Activated T-cell treated with anti-CD3 and anti-CD28 coated beads for 48 hours (primary cell): ENCODE measurements around the gene ASIP.
"Not testable (repeated sequence)": the region's sequence is repeated elsewhere in the genome, so short reads cannot be mapped to it uniquely, and the experiment has no call there.

Experiments used
- DNase-seq: peaks from one replicate; pipeline ENCODE4 v3.0.0-alpha.2; 2020; ENCODE audit warnings: low read depth

Gene ASIP, protein sequence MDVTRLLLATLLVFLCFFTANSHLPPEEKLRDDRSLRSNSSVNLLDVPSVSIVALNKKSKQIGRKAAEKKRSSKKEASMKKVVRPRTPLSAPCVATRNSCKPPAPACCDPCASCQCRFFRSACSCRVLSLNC

DNA sequence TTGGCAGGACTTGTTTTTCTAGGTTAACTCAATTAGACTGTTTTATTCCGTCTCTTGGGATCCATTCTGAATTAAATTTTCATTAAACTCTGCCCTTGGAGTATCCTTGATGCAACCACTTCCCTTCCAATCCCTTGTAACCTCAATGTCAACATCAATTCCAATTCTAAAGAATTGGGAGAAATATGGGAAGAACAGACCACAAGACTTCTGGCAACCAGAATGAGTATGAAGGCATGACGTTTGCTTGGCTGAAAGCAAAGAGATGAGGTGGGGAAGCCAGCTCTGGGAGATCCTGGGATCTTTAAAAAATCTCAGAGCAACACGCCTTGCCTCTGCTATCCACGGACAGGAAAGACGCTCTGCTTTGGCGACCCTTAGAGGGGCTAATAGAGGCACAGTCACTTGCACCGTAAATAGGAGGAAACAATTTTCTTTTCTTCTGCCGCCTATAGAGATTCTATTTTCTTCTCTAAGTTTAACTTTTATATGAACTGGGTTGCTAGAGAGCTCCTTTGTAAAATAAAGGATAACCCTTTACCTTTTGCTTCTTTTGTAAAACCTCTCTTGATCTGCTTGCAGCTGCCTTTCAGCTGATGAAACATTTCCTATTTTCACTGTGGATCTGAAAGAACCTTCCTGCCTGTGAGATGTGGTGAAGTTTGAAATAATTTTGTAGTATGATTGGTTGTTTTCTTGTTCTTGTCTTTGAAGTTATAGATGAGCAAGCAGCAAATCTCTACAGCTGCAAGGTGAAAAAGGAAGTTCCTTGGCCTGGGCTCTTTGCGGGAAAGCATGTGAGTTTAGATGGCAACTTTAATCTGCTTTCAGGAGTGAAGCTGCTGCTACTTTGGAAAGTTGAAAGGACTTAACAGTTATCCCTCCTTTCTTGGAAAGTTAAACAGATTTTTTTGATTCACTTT is at the start of gene ASIP:
TSS of gene ASIP (plus strand) at position 731 of the 923 bp plus-strand sequence. CDS start 18,952 bp downstream, outside the sequence.
- DNase-seq, result no peak

DNA sequence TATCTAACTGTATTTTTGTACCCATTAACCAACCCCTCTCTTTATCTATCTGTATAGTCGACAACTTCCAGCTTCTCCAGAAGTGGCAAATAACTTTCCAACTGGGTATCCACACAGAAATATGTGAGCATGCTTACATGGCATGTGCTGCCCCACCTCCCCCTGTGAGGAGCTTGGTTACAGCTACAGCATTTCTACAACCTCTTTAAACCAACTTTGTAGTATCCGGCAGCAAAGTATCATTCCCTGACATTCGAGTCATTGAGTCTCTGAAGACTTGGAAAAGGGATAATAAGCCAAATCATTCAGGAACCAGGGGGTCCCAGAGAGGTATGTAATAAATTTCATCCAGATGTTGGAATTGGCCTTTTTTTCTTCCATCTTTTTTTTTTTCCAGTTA is 48.2 kb upstream of the ASIP start:
- no peak for DNase-seq

DNA sequence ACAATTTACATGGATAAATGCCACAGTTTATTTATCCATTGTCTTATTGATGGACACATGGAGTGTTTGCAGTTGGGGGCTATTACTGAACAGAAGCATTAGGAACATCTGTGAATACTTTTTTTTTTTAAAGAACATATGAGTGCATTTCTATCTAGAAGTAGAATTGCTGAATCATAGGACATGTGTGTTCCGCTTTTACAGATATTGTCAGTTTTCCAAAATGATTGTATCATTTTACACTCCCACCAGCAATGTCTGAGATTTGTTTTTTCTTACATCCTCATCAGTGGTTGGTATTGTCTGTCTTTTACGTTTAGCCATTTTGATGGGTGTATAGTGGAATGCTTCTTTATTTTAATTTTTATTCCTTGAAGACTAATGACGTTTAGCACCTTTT is 42.0 kb upstream of the ASIP start:
- no peak for DNase-seq

DNA sequence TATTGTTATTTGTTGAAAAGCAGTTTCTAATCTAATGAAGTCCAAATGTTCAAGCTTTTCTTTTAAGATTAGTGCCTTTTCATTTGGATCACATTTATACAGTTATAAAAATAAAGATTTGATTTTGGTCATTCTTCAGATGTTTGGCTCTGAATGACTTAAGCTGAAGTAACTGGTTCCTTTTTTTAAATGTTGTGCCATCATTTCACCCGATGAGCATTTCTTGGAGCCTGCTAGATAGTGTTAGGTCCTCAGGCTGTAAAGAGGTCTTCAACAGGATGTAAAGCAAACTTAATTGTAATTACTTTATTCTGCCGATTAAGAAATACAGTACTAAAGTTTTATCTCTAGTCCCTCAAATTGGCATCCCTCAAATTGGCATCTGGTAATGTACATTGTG is 41.2 kb upstream of the ASIP start:
- DNase-seq, result no peak

DNA sequence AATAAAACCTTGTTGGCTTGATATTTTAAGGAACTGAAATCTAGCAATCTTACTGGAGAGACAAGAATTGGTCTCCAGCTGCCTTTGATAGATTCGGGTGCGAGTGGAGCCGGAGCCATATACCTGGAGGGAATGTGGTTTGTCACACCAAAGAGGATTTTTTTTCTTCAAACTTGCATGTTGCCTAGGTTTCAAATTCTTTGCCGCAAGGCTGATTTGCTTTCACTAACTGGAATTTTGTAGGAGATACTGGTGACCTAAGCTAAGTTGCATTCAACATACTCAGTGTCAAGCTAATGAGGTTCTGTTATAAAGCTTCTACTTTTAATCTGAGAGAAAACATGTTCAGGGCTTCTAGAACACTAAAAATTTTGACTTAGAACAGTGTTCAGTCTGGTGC is 39.7 kb upstream of the ASIP start:
- DNase-seq, result no peak

DNA sequence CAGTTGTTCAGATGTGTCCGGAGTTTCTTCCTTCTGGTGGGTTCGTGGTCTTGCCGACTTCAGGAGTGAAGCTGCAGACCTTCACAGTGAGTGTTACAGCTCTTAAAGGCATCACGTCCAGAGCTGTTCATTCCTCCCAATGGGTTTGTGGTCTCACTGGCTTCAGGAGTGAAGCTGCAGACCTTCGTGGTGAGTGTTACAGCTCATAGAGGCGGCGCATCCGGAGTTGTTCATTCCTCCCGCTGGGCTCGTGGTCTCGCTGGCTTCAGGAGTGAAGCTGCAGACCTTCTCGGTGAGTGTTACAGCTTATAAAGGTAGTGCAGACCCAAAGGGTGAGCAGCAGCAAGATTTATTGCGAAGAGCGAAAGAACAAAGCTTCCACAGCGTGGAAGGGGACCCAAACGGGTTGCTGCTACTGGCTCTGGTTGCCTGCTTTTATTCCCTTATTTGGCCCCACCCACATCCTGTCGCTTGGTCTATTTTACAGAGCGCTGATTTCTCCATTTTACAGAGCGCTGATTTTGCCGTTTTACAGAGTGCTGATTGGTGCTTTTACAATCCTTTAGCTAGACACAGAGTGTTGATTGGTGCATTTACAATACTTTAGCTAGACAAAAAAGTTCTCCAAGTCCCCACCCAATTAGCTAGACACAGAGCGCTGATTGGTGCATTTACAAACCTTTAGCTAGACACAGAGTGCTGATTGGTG is 35.9 kb upstream of the ASIP start:
- not testable (repeated sequence) for DNase-seq

DNA sequence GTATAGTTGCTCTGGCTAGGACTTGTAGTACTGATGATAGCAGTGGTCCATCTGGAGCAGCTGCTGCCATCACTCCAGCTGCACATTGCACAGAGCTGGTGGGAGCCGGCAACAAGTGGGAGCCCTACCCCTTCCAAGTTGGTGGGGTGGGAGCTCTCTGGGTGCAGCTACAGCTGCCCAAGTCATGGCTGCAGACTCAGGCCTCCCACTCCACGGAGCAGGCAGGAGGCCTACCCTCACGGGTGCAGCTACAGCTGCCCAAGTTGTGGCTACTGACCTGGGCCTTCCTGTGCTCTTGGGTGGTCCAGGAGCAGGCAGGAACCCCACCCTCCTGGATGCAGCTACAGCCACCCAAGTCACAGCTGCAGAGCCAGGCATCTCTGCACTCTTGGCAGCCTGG is 32.1 kb upstream of the ASIP start:
- DNase-seq, result no peak

DNA sequence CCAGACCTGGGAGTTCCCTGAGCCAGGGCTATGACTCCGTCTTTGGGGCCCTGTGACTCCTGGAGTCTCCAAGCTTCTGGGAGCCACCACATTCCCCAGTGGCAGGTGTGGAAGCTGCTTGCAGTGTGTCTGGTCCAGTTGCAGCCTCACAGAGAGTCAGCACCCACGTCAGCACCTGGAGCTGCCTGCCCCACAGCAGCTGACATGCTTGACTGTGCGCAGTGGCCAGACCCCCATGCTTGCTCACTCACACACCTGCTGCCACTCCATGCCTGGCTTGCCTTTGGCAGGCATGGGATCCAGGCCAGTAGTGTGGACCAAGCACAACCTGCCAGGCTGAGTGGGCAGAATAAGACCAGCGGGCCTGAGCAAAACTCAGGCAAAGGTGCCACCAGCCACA is 31.0 kb upstream of the ASIP start:
- no peak for DNase-seq

DNA sequence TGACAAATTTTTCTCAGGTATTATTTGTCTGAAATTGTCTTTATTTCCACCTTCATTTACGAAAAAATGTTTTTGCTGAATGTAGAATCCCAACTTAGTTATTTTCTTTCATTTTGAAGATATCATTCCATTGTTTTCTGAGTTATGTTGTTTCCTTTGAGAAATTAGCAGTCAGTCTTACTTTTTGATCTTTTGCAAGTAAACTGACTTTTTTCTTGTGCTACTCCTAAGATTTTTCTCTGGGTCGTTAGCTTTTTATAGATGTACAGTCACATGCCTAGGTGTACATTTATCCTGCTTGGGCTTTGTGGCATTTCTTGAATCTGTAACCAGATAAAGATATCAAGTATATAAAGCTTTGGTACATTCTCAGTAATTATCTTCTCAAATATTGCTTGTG is 29.6 kb upstream of the ASIP start:
- DNase-seq, result no peak

DNA sequence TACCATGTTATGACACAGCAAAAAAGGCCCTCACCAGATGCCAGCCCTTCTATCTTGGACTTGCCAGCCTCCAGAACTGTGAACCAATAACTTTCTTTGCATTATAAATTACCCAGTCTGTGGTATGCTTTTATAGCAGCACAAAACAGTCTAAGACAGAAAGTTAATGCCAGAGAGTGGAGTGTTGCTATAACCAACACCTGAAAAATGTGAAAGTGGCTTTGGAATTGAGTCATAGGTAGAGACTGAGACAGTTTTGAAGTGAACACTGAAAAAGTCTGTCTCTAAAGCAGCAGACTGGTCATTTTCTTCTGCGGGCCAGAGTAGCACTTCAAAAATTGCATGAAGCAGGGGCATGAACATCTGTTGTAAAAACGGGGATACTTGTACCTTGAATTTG is 28.0 kb upstream of the ASIP start:
- DNase-seq, result no peak

DNA sequence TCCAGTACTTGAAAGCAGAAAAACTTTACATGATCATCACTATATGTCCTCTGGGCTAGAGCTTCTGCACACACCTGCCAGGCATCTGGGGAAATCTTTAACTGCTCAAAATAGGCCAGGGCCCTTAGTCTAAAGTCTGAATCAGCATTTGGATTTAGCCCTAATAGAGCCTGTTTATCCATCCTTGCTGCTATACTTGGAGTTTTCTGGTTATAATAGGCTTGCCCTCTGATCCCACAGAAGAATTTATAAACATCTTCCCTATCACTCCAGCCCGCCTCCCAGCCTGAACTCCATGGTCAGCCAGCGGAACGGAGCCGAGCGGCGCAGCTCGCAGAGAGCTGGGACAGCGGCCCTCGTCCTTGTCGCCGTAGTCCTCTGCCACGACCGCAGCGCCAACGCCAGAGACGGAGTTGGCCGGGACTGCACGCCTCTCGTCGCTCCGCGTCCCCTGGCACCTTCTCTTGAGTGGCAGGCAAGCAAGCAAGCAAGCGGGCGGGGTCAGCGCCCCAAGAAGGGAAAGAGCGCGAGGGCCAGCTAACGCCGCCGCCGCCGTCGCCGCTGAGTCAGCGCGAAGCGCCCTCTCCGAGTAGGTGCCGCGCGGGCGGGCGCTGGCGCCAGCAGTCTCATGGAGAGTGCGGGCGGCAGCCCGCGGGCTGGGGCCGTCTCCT is 25.4 kb upstream of the ASIP start:
- DNase-seq, result peak; percentile 64

DNA sequence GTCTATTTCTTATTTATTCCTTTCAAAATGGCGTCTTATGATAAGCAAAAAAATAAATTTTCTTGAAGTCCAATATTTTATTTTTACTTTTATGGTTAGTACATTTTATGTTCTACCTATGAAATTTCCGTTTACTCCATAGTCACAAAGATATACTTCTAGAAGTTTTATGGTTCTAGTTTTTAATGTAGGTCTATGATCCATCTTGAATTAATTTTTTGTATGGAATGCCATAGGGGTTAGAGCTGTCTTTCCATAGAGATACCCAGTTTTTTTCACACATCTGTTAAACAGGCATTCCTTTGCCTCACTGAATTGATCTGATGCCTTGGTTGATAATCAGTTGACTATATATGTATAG is 24.9 kb upstream of the ASIP start:
- no peak for DNase-seq

DNA sequence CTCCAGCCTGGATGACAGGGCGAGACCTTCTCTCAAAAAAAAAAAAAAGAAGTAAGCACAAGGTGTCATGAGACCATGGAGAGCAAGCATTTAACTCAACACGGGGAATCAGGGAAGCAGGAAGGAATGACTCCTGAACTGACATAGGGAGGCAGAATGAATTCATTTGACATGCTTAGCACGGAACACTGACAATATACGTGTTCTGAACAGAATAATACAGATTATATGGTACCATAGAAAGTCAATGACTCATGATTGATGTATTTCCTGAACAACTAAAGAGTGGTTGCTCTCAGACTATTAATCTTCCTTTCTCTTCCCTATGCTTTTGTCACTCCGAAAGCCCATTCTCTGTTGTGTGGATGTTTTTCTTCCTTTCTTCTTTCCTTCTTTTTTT is 20.7 kb upstream of the ASIP start:
- no peak for DNase-seq

DNA sequence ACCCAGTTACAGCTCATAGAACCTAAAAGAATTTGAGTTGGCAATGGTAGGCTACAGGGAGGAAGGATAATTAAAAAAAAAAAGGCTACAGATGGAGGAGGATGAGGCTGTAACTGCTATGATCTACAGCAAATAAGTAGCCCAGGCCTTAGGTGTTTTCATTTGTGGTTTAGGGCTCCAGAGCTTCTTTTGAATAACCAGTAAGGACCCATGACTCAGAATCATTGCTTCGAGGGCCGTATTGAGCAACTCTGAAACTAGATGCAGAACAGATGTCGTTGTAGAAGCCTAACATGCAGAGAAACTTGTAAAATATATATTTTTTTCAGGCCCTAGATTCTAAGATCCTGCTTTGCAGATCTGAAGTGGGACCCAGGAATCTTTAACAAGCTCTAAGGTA is 19.0 kb upstream of the ASIP start:
- no peak for DNase-seq

DNA sequence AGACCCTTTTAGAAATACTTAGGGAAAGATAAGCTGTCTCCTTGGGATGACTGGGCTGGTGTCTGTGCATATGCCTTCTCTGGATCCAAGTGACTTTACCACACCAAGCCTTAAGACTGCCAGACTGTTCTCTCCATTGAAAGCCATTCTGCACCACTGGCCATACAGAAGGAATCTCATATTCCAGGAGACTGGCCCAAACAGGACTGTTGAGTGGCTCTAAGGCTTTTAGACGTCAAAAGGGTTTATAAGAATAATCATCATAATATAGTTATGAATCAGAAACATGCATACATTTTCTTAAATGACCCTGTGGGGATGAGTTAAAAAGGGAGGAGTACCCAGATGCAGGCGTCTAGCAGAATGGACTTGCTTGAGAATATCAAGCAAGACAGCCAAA is 17.0 kb upstream of the ASIP start:
- DNase-seq, result not testable (repeated sequence)

DNA sequence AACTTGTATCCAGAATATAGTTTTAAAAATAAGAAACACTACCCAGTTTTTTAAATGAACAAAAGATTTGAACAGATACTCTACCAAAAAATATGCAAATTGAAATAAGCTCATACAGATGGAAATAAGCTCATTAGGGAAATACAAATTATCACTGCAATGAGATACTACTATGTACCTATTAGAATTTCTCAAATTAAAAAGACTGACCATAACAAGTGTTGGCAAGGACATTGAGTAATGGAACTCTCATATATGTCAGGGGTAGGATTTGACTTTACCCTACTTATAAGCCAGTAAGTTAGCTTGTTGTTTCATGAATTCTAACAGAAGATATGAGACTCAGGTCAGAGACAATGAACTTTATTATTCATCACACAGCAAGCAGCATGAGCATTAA is 9.6 kb upstream of the ASIP start:
- no peak for DNase-seq

DNA sequence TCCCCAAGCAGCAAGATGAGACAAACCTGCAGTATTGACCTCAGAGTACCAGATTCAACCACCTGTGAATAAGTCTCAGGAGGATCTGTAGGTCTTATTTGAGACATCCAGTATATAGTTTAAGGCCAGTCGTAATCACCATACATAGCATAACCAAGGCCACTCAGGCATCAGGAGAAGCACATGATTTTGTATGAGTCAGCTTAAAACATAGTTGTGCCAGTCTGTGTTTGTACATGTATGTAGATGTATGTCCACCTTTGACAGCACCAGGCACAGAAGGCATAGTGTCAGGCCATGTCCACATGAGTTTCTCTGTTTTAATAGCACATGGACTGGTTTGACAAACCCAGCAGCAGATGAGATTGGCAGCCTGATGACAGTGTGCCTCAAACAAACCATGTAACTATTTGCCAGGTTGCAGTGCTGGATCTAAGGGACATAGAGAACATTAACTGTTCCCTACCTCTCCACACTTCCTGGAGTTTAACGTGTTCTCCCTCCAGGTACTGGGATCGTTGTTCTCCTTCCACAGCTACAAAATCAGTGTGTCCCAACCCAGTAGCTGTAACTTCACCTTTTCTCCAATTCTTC is 8.6 kb upstream of the ASIP start:
- no peak for DNase-seq

DNA sequence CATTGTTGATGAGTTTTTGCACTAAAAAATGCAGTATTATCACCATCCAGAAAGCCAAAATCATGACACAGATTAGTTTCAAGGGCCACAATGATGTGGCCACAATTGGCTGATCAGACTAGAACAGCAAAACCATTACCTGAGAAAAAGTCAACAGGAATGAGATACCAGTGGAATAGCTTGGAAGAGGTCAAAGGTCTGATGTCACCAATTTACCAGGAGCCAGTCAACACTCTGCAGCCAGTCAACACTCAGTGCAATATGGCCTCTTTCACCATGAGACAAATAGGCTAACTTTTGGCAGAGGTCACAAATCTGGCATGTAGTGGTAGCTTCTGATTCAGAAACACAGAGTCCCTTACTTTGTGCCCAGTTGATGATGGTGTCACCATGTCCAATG is 7.5 kb upstream of the ASIP start:
- no peak for DNase-seq

DNA sequence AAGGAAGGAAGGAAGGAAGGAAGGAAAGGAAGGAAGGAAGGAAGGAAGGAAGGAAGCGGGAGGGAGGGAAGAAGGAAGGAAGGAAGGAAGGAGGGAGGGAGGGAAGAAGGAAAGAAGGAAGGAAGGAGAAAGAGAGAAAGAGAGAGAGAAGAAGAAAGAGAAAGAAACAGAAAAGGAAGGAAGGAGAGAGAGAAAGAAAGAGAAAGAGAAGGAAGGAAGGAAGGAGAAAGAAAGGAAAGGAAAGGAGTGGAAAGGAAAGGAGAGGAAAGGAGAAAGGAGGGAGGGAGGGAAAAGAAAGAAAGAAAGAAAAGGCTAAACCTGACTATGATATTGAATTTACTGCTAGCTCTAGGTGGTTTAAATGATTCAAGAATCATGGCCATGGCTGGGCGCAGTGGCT is 5.3 kb upstream of the ASIP start:
- no peak for DNase-seq

DNA sequence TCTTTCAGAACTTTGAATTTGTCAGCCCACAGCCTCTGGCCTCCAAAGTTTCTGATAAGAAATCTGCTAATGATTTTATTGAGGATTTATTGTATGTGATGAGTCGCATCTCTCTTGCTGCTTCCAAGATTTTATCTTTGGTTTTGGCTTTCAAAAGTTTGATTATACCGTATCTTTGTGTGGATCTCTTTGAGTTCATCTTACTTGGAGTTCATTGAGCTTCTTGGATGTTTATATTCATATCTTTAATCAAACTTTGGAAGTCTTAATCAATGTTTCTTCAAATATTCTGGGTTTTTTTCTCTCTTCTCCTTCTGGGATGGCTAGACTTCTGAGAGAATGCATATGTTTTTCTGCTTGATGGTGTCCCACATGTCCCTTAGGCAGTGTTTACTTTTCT is 3.3 kb upstream of the ASIP start:
- no peak for DNase-seq

DNA sequence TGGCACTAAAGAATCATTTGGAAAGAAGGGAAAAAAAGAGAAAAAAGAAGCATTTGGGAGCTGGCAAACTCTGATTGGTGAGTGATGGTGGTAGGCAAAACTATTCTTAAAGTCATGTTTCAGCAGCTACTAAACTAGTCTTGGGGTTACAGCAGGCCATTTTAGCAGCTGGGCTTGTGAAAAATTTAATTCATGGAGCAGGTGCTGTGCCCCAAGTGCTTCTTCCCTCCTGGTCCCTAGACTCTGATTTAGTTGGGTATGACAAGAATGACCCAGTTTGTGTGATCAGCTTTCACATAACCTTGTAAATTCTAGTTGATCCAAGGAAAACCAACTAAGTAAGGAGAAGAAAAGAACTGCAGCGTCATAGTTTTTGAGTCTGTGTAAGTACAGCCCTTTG is 1.1 kb upstream of the ASIP start:
- DNase-seq, result no peak

DNA sequence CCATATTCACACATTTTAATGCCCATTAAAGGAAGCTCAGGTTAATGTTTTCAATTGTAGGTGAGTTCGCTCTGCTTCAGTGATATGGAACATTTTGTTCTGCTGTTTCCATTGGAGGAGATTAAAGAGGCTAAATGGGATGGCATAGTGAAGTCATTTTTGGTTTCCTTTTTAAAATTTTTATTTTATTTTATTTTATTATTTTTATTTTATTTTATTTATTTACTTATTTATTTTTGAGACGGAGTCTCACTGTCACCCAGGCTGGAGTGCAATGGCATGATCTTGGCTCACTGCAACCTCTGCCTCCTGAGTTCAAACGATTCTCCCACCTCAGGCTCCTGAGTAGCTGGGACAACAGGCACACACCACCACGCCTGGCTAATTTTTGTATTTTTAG is 792 bp downstream of the ASIP start:
- DNase-seq, result not testable (repeated sequence)
